IMR-90 (cell line): ENCODE data around the gene DIAPH2. TPM values are rescaled to one million over a fixed set of nuclear protein-coding genes. Genes with fewer than 3 reads are reported as not detected.
A peak's percentile ranks its signal among the peaks of the same experiment; 100 is the strongest.

Experiments used
- ATAC-seq: fragments of 200-7000 bp; cut with Tn5 transposase; 2 replicates; pipeline ENCODE4 v1.9.1; 2020; ENCODE audit warnings: low read depth, mild to moderate bottlenecking, moderate library complexity
- BruUV-seq: library from RNA; stranded (reverse); fragments of 400-500 nt; replicated peaks from 2 replicates; lab custom pipeline; 2021; lab: Mats Ljungman, UMichigan
- CTCF ChIA-PET: fragments of 300-600 bp; formaldehyde crosslinking; extraction: SDS; loops from one replicate; lab custom pipeline; 2021; ENCODE audit warnings: antibody characterized with exemption; lab: Yijun Ruan, JAX
- POLR2A ChIA-PET: fragments of 300-600 bp; sonication (Branson Sonifier 250); formaldehyde crosslinking; loops from one replicate; lab custom pipeline; 2022; ENCODE audit warnings: antibody characterized with exemption; ENCODE audit not compliant: unreplicated experiment; lab: Charles Lee
- DNase-seq: peaks from one replicate; pipeline ENCODE4 v3.0.0; 2013
- H2AFZ ChIP-seq: replicated peaks from 2 replicates; pipeline ENCODE3; 2013; ENCODE audit warnings: low read length, mild to moderate bottlenecking; ENCODE audit not compliant: poor library complexity
- H2AK5ac ChIP-seq: 2 replicates; pipeline ENCODE4 v1.6.1; 2013; ENCODE audit warnings: low read depth, low read length, inconsistent platforms
- H2AK9ac ChIP-seq: replicated peaks from 2 replicates; pipeline ENCODE3; 2013; ENCODE audit warnings: mild to moderate bottlenecking, low read depth, low read length, moderate library complexity; ENCODE audit not compliant: poor library complexity
- H2BK120ac ChIP-seq: 2 replicates; pipeline ENCODE4 v1.6.1; 2013; ENCODE audit warnings: low read depth, low read length, inconsistent platforms
- H2BK15ac ChIP-seq: 3 replicates; pipeline ENCODE4 v1.6.1; 2013; ENCODE audit warnings: low read depth, low read length, inconsistent platforms
- H2BK20ac ChIP-seq: 2 replicates; pipeline ENCODE4 v1.6.1; 2013; ENCODE audit warnings: low read depth, mild to moderate bottlenecking, inconsistent platforms, low read length, moderate library complexity
- H2BK5ac ChIP-seq: 2 replicates; pipeline ENCODE4 v1.6.1; 2013; ENCODE audit warnings: mild to moderate bottlenecking, low read depth, low read length, inconsistent platforms; ENCODE audit not compliant: poor library complexity, severe bottlenecking
- H3K14ac ChIP-seq: replicated peaks from 2 replicates; pipeline ENCODE4 v1.6.1; 2013; ENCODE audit warnings: low read depth, low read length, inconsistent platforms
- H3K18ac ChIP-seq: 2 replicates; pipeline ENCODE4 v1.6.1; 2013; ENCODE audit warnings: low read depth, low read length, control low read depth
- H3K23ac ChIP-seq: 2 replicates; pipeline ENCODE4 v1.6.1; 2013; ENCODE audit warnings: low read depth, low read length, inconsistent platforms
- H3K27ac ChIP-seq: 2 replicates; pipeline ENCODE4 v1.5.1; 2013; ENCODE audit warnings: mild to moderate bottlenecking, control low read depth, low read length; ENCODE audit not compliant: insufficient read depth
- H3K27me3 ChIP-seq: 2 replicates; pipeline ENCODE4 v1.6.1; 2013; ENCODE audit warnings: low read length; ENCODE audit not compliant: control insufficient read depth, insufficient read depth
- H3K36me3 ChIP-seq: 2 replicates; pipeline ENCODE4 v1.6.1; 2013; ENCODE audit warnings: low read length, mixed read lengths; ENCODE audit not compliant: control insufficient read depth, insufficient read depth
- H3K4ac ChIP-seq: 2 replicates; pipeline ENCODE4 v1.6.1; 2013; ENCODE audit warnings: low read depth, low read length, inconsistent platforms
- H3K4me1 ChIP-seq: 2 replicates; pipeline ENCODE4 v1.6.1; 2013; ENCODE audit warnings: low read length, mixed read lengths; ENCODE audit not compliant: control insufficient read depth, insufficient read depth
- H3K4me2 ChIP-seq: 2 replicates; pipeline ENCODE4 v1.6.1; 2013; ENCODE audit warnings: low read depth, mild to moderate bottlenecking, control low read depth, low read length, moderate library complexity
- H3K4me3 ChIP-seq: 2 replicates; pipeline ENCODE4 v1.5.1; 2013; ENCODE audit warnings: low read depth, mild to moderate bottlenecking, control low read depth, low read length, moderate library complexity; ENCODE audit not compliant: insufficient read depth
- H3K56ac ChIP-seq: 2 replicates; pipeline ENCODE4 v1.6.1; 2013; ENCODE audit warnings: low read length, inconsistent platforms; ENCODE audit not compliant: insufficient read depth; ENCODE audit errors: extremely low read depth
- H3K79me1 ChIP-seq, 2 experiments: 2 replicates each; pipeline ENCODE4 v1.6.1; 2013; ENCODE audit warnings: low read length in 2 of 2, inconsistent platforms in 1 of 2, low read depth in 1 of 2
- H3K9ac ChIP-seq: 2 replicates; pipeline ENCODE4 v1.6.1; 2013; ENCODE audit warnings: low read depth, low read length, control low read depth
- H3K9me1 ChIP-seq: 2 replicates; pipeline ENCODE4 v1.6.1; 2013; ENCODE audit warnings: low read length, inconsistent platforms; ENCODE audit not compliant: insufficient read depth
- H3K9me3 ChIP-seq: 2 replicates; pipeline ENCODE4 v1.6.1; 2013; ENCODE audit warnings: low read length; ENCODE audit not compliant: control insufficient read depth, insufficient read depth
- H4K20me1 ChIP-seq: 2 replicates; pipeline ENCODE4 v1.6.1; 2013; ENCODE audit warnings: low read length, inconsistent platforms; ENCODE audit not compliant: insufficient read depth
- H4K5ac ChIP-seq: 2 replicates; pipeline ENCODE4 v1.6.1; 2013; ENCODE audit warnings: mild to moderate bottlenecking, low read depth, low read length, control low read depth
- H4K8ac ChIP-seq, 2 experiments: 2 replicates each; pipeline ENCODE4 v1.6.1; 2013; ENCODE audit warnings: low read depth in 2 of 2, low read length in 2 of 2, control low read depth in 1 of 2, inconsistent platforms in 1 of 2
- H4K91ac ChIP-seq: 2 replicates; pipeline ENCODE4 v1.6.1; 2013; ENCODE audit warnings: low read depth, low read length, inconsistent platforms; ENCODE audit not compliant: insufficient read depth
- CEBPB ChIP-seq: IDR thresholded peaks from 2 replicates; pipeline ENCODE4 v1.6.1; 2012; ENCODE audit warnings: low read depth, low read length, improper control_type of control experiment
- MAZ ChIP-seq: IDR thresholded peaks from 2 replicates; pipeline ENCODE4 v1.6.1; 2012; ENCODE audit warnings: low read depth, mild to moderate bottlenecking, low read length, improper control_type of control experiment, moderate library complexity, borderline replicate concordance
- WGBS, 2 experiments: methylation state at CpG; one replicate each; pipeline versions ENCODE4 v1.1.5 to v1.1.7; 2013; ENCODE audit warnings: missing lambda C conversion rate in 2 of 2; ENCODE audit not compliant: insufficient read length in 1 of 2; ENCODE audit errors: extremely low coverage in 2 of 2; 5-methylcytosine and 5-hydroxymethylcytosine counted together
- dilution Hi-C: fragments of 300-500 bp; cut with HindIII; formaldehyde crosslinking; loops from one replicate; pipeline ENCODE4 v1.14.3; 2018; ENCODE audit warnings: low sequenced_read_pairs; ENCODE audit not compliant: unreplicated experiment
- in situ Hi-C: fragments of 300-500 bp; cut with MboI; formaldehyde crosslinking; loops from 3 replicates; pipeline ENCODE4 v1.14.3; 2019; ENCODE audit warnings: low sequenced_read_pairs, inconsistent platforms, mixed read lengths
- intact Hi-C: fragments of 100-400 bp; cut with micrococcal nuclease; formaldehyde crosslinking; loops from 2 replicates; pipeline ENCODE4 v1.10.0; 2022
- polyA plus RNA-seq, 3 experiments: library from polyadenylated mRNA; depleted of rRNA; stranded (reverse); fragments of >200 nt; gene quantifications; 2 replicates each; pipeline ENCODE4 v1.2.3, GENCODE V29; 2012; ENCODE audit warnings: low replicate concordance in 1 of 3
- total RNA-seq: library from RNA; depleted of rRNA; stranded (reverse); fragments of >200 nt; gene quantifications from 2 replicates; pipeline ENCODE4 v1.2.3, GENCODE V29; 2012

DIAPH2 gene
- total and polyA plus RNA-seq, 2 of the 4 experiments (the other 2 are of a cell fraction), result 3.6 to 19.9 TPM

DNA sequence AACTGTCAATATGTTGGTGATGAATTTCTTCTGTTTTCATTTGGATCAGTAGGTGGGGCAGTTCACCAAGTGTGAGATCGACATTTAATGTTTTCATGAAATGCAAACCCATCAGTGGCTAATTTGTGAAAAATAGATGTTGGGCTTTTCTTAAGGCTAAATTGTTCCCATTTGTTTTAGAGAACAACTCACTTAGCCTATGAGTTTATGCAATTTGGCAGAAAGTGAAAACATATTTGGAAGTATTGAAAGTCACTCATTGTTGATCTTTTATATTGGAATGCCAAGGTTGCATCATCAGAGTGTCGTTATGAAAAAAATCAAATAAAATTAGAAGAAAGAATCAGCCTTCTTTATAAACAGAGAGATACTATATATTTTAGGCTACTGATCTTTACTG is 331.5 kb downstream of the DIAPH2 start:
- ATAC-seq (no peak), DNase-seq (no peak)
- intact Hi-C loops, result no loop called here
- in situ Hi-C loops, result no loop called here
- no peak overlapping the region for H4K8ac ChIP-seq
- H3K14ac ChIP-seq, result no peak overlapping the region
- no peaks in the 10 kb centered on the region; a peak in 1 of 4 replicates for H3K79me1 ChIP-seq
- CTCF ChIA-PET, result no interaction called here
- dilution Hi-C loops, result no loop called here
- H3K9ac ChIP-seq, result no peak overlapping the region
- no peak overlapping the region for H4K91ac ChIP-seq
- H3K4ac ChIP-seq, result no peak overlapping the region
- no peak overlapping the region for H2BK120ac ChIP-seq
- H2AK5ac ChIP-seq, result no peak overlapping the region
- H3K9me3 ChIP-seq, result no peaks in the 10 kb centered on the region
- no peak overlapping the region for H3K56ac ChIP-seq
- POLR2A ChIA-PET, result no interaction called here
- H2BK5ac ChIP-seq, result no peak overlapping the region
- H3K23ac ChIP-seq, result no peak overlapping the region
- no peaks in the 10 kb centered on the region for H3K4me1 ChIP-seq
- no TSS peak for BruUV-seq
- H3K9me1 ChIP-seq, result no peaks in the 10 kb centered on the region
- H4K20me1 ChIP-seq, result no peaks in the 10 kb centered on the region
- H3K4me3 ChIP-seq, result no peak overlapping the region
- no peak overlapping the region for H2AFZ ChIP-seq
- H2BK15ac ChIP-seq, result no peak overlapping the region
- no peak for TF ChIP-seq MAZ
- peak; percentile 48; the same call in 1 of the 2 replicates for TF ChIP-seq CEBPB
- no peak overlapping the region for H2AK9ac ChIP-seq
- H2BK20ac ChIP-seq, result no peak overlapping the region
- H3K27me3 ChIP-seq, result no peaks in the 10 kb centered on the region
- no peak overlapping the region for H3K4me2 ChIP-seq
- no peak overlapping the region for H4K5ac ChIP-seq
- H3K27ac ChIP-seq, result no peak overlapping the region
- H3K18ac ChIP-seq, result no peak overlapping the region
- H3K36me3 ChIP-seq, result no peaks in the 10 kb centered on the region
- WGBS, 2 experiments, result no CpG with 5 or more reads among the region's 2 CpGs
